ENCODE data around the gene KRTAP3-2. TPM values are rescaled to one million over a fixed set of nuclear protein-coding genes. Genes with fewer than 3 reads are reported as not detected.

KRTAP3-2 gene
- polyA plus RNA-seq, 1 experiment: not detected

DNA sequence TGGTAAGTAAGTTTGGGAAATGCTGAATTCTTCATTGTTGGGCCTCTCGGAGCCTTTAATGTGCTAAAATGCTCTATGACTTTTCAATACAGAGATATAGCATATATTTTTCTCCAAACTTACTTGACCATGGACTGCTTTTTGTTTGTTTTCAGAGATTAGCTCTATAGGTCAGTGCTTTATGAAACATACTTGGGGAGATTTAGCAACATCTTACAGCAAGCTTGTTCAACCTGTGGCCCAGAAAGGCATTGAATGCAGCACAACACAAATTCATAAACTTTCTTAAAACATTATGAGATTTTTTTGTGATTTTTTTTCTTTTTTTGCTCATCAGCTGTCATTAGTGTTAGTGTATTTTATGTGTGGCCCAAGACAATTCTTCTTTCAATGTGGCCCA, 10.2 kb upstream of the KRTAP3-2 start:
- Histone ChIP-seq H3K4me3 (ENCODE audit: low read depth, low read length) (no peak overlapping the region), H3K27me3 (ENCODE audit: control insufficient read depth, insufficient read depth, low read length) (no peaks in the 10 kb centered on the region), H3K36me3 (ENCODE audit: control insufficient read depth, insufficient read depth, low read length) (no peaks in the 10 kb centered on the region)
- POLR2A ChIA-PET: no interaction called here
- TF ChIP-seq, protein P1, sequence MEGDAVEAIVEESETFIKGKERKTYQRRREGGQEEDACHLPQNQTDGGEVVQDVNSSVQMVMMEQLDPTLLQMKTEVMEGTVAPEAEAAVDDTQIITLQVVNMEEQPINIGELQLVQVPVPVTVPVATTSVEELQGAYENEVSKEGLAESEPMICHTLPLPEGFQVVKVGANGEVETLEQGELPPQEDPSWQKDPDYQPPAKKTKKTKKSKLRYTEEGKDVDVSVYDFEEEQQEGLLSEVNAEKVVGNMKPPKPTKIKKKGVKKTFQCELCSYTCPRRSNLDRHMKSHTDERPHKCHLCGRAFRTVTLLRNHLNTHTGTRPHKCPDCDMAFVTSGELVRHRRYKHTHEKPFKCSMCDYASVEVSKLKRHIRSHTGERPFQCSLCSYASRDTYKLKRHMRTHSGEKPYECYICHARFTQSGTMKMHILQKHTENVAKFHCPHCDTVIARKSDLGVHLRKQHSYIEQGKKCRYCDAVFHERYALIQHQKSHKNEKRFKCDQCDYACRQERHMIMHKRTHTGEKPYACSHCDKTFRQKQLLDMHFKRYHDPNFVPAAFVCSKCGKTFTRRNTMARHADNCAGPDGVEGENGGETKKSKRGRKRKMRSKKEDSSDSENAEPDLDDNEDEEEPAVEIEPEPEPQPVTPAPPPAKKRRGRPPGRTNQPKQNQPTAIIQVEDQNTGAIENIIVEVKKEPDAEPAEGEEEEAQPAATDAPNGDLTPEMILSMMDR (IDR thresholded peaks at IDR 0.05; ENCODE audit: insufficient read depth, low read depth, low read length): no peak
- CTCF ChIA-PET: no interaction called here
- DNase-seq (ENCODE audit: low read depth): no peak

DNA sequence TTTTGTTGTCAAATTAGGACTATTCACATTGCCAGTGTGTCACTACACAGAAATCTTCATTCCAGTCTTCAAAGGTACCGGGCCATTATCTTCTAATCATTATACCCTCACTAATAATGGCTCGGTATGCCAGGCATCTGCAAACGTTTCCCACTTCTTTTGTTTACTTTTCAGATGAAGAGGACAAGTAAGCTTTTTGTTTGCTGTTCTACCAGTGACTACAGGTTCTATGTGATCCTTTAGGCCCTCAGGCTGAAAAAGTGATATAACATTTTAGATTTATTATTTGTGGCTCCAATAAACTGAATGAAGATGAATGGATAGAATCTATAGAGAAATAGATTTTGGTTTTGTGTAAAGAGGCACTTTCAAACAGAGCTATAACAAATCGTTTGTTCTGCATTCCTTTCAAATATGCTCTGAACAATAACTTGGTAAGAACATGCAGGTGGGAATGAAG, 9.6 kb upstream of the KRTAP3-2 start:
- DNase-seq (ENCODE audit: low read depth): no peak
- H3K4me3 ChIP-seq (ENCODE audit: low read depth, low read length): no peak overlapping the region
- TF ChIP-seq, protein P1 (IDR thresholded peaks at IDR 0.05; ENCODE audit: insufficient read depth, low read depth, low read length): no peak
- POLR2A ChIA-PET: no interaction called here
- CTCF ChIA-PET: no interaction called here
- H3K27me3 ChIP-seq (ENCODE audit: control insufficient read depth, insufficient read depth, low read length): no peaks in the 10 kb centered on the region
- H3K36me3 ChIP-seq (ENCODE audit: control insufficient read depth, insufficient read depth, low read length): no peaks in the 10 kb centered on the region

DNA sequence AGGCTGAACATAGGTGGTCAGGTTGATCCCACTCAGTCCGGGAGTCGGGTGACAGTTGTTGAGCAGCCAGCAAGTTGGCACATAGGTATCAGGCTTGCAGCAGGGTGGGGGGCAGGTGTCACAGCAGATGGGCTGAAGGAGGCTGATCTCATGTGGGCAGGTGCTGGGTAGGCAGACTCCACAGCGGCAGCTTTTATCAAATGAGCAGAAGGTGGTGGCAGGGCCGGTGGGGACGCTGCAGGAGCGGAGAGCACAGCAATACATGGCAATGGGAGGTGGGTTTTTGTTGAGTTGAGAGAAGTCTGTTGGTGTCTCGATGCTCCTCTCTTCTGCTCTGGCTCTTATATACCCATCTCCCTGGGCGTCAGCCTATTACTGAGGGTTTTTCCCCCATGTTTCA, 9.1 kb upstream of the KRTAP3-2 start, which contains the start of gene KRTAP3-1:
Gene KRTAP3-1, minus strand, starts transcription at position 318 of the 400 bp plus-strand sequence. Its CDS starts 54 bp downstream, at position 264.
- POLR2A ChIA-PET: no interaction called here
- Histone ChIP-seq H3K4me3 (ENCODE audit: low read depth, low read length) (no peak within 1 kb of the TSS), H3K36me3 (ENCODE audit: control insufficient read depth, insufficient read depth, low read length) (no peaks in the 10 kb centered on the region), H3K27me3 (ENCODE audit: control insufficient read depth, insufficient read depth, low read length) (no peaks in the 10 kb centered on the region)
- CTCF ChIA-PET: no interaction called here
- no peak for DNase-seq (ENCODE audit: low read depth)
- TF ChIP-seq, protein P1 (IDR thresholded peaks at IDR 0.05; ENCODE audit: insufficient read depth, low read depth, low read length): no peak

DNA sequence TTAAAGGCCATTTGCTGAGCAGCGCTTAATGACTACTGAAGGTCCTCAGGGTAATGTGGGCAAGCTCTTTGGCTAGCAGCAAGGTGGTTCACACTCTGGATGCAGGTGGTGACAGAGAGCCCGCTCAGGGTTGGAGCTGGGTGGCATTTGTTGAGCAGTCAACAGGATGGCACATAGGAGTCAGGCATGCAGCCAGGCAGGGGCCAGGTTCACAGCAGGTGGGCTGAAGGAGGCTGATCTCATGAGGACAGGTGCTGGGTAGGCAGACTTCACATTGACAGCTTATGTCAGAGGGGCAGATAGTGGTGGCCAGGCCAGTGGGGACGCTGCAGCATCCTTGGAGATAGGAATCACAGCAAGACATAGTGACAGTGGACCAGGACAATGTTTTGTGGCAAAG, 4.7 kb upstream of the KRTAP3-2 start:
- Histone ChIP-seq H3K4me3 (ENCODE audit: low read depth, low read length) (no peak overlapping the region), H3K36me3 (ENCODE audit: control insufficient read depth, insufficient read depth, low read length) (no peaks in the 10 kb centered on the region), H3K27me3 (ENCODE audit: control insufficient read depth, insufficient read depth, low read length) (no peaks in the 10 kb centered on the region)
- ChIA-PET POLR2A (no interaction called here), CTCF (interaction anchor here (0.9 kb wide), 1 partner anchor 14 kb away, joined by 3 read pairs; no protein-coding TSS in a partner anchor)
- TF ChIP-seq, protein P1 (IDR thresholded peaks at IDR 0.05; ENCODE audit: insufficient read depth, low read depth, low read length): no peak
- no peak for DNase-seq (ENCODE audit: low read depth)

DNA sequence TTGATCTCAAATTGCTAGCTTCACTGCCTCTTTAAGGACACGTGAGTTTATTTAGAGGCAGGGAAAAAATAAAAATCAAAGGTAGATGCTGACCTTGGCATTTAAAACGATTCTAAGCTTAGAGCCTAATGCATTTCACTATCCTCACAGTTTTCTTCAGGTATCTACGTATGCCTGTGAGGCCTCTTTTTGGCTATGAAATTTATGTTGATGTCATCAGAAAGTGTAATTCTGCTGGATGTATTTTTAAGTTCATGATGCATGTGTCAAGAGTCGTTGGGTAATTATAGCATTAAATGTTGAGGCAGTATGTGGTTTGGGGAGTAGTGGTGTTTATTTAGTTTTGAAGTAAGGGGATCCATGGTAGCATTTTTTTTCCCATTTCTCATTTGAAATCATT, 4.2 kb upstream of the KRTAP3-2 start:
- ChIA-PET POLR2A (no interaction called here), CTCF (no interaction called here)

More for the DNA sequence above, 4.2 kb upstream of the KRTAP3-2 start:
- DNase-seq (ENCODE audit: low read depth): no peak
- H3K36me3 ChIP-seq (ENCODE audit: control insufficient read depth, insufficient read depth, low read length): no peaks in the 10 kb centered on the region
- H3K4me3 ChIP-seq (ENCODE audit: low read depth, low read length): no peak overlapping the region
- no peaks in the 10 kb centered on the region for H3K27me3 ChIP-seq (ENCODE audit: control insufficient read depth, insufficient read depth, low read length)
- TF ChIP-seq, protein P1 (IDR thresholded peaks at IDR 0.05; ENCODE audit: insufficient read depth, low read depth, low read length): no peak

All from BJ (cell line).